NCI-H82 (cell line): ENCODE data around the gene SMIM41.
"Not testable (repeated sequence)": the region's sequence is repeated elsewhere in the genome, so short reads cannot be mapped to it uniquely, and the experiment has no call there.

ENCODE experiments used
- DNase-seq: peaks from one replicate; lab custom pipeline; 2025; lab: John Stamatoyannopoulos, UW

The SMIM41 gene

DNA sequence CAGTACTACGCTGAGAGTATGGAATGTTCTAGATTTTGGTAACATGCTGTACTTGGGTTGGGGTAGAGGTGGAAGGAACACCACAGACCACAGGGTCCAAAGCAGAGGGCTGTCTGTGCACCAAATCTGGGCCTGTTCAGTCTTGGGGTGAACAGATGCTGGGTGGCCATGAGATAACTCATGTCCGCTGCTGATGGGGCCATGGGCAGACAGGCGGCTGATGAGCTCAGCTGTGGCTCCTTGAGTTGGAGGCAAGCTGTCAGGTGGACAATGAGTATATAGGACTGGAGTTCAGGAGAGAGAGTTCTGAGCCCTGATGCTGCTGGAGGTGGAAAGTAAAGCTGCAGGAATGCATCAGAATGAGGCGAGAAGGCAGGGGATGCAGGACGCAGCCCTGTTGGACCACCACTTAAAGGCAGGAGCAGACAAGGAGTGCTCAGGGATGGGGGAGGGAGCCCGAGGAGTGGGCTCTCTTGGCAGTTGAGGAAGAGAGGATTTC, 6.2 kb downstream of the SMIM41 start:
- DNase-seq: no peak

DNA sequence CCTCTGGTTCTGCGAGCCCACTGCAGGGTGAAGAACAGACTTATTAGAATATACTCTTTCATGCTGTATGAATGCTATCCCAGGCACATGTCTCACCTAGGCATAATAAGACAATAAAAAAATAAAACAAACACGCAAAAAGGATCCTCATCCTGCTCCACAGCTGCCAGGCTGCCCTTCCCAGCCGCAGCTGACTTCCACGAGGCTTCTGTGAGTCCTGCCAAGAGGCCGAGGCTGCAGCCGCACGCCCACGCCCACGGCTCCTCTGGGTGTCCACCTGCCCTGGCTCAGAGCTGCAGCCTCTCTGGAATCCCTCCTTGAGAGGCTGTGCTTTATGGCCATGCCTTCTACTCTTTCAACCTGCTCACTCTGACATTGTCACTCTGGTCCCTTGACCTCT, 6.9 kb downstream of the SMIM41 start:
- DNase-seq: no peak

DNA sequence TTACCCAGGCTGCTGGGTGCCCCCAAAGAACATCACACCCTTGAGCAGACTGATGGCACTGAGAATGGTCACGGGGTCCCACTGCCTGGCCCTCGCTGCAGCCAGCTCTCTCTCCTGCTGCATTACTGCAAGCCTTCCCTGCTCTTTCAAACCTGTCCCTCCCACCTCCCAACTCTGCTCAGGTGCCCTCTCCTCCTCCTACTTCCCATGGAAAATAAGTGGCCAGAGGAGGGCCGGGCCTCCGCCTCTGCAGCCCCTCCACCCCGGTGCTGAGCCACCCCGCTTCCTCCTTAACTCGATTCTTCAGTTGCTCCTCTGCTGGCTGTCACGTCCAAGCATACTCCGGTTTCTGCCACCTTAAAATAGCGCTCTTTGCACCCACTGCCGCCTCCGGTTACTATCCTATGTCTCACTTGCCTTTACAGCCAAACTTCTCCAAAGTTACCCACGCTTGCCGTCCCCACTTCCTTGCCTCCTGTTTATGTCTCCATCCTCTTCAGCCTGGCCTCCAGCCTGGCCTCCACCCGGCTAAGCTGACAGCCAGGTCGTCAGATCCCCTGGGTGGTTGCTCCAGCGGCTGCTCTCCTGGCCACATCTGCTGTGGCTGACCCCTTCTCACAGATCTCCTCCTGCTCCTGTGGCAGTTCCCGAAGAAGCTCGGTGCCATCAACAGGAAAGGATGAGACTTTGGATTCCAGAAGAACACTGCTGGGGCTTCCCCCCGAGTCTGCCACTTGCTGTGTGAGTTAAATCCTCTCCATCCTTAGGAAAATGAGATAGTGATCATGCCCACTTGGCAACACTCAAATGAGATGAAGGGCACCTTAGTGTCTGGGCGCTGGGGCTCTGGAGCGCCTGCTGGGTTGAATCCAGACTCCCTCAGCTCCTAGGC, 7.7 kb downstream of the SMIM41 start:
- no peak for DNase-seq

DNA sequence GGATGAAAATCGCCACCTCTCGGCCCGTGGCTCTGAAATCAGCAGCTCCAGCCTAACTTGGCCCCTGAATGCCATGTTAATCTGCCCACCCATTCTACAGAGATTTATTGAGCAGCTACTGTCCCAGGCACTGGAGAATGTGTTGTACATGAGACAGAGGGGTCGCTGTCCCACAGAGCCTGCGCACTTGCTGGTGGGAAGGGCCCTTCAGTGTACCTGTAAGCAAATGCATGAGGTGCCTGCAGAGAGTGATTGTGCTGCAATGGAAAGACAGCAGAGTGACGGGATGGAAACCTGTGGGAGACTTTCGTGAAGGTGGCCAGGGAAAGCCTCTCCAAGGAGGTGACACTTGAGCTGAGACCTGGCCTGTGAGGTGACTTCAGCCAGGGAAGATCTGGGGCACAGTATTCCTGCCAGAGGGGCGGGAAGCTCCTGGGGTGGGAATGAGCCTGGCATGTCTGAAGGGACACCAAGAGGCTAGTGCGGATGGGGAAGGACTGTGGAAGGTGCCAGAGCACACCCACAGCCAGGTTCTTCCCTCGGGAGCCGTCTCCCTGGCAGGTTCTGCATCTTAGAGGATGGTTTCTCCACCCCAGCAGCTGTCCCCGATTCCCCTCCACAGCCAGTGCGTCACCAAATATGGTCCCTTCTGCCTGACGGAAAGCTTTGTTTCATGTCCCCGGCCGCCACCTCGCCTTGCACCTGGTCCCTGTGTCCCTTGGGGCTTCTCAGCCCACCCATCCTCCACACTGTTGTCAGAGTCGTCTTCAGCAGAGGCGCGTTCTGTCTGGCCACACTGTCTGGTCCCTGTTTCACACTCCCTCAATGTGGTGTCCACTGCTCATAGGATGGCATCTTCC, 8.7 kb downstream of the SMIM41 start:
- DNase-seq: peak; percentile 81

DNA sequence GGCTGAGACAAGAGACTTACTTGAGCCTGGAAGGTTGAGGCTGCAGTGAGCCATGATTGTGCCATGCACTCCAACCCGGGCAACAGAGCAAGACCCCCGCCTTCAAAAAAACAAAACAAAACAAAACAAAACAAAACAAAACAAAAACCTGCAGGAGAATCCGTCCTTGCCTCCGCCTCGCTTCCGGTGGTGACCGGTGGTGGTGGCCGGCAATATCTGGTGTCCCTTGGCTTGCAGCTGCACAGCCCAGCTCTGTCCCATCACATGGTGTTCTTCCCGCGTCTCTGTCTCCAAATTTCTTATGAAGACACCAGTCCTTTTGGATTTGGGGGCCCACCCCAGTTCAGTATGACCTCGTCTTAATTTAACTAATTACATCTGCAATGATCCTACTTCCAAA, 10.0 kb downstream of the SMIM41 start:
- no peak for DNase-seq

DNA sequence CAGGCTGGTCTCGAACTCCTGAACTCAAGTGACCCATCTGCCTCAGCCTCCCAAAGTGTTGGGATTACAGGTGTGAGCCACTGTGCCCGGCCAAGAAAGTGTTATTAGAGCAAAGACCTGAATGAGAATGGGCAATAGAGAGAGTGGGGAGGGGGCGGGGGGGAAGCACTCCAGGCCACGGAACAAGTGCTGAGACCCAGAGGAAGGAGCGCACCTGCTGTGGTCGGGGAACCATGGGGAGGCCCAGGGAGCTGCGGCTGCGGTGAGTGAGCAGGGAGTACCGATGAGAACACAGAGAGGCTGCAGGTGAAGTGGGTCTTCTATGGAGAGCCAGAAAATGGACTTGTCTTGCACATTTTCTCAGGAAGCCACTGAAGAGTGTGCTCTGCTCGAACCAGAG, 10.8 kb downstream of the SMIM41 start:
- no peak for DNase-seq

DNA sequence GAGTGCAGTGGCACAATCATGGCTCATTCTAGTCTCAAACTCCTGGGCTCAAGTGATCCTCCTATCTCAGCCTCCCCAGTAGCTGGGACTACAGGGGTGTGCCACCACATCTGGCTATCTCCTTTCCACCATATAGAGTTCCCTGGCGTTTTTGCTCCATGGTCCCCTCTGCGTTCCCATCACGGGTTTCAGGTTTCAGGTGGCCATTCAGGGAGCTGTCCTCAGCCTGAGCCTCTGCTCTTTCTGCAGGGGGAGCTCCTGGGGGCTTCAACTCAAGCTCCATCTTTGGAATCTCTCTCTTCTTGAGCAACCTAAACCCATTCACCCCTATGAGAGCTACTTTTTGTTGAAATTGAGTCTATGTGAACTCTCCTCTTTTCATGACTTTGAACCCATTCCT, 11.6 kb downstream of the SMIM41 start:
- DNase-seq: no peak

DNA sequence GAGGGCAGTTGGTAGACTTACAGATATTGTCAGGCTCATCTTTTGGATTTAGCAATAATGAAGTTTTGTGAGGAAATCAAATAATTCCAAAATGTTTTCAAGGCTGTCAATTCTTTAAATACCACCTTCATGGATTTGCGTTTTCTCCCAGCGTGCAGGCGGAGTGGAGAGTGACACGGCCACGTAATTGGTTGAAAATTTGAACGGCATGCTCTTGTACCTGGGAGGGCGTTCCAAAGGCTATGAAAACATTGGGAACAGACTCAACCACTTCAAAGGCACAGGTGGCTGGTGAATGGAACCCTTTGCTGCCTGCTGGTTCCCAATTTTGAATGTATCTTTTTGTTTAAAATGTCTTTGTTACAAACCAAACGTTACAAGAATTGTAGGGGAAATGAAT, 12.4 kb downstream of the SMIM41 start:
- DNase-seq: no peak

DNA sequence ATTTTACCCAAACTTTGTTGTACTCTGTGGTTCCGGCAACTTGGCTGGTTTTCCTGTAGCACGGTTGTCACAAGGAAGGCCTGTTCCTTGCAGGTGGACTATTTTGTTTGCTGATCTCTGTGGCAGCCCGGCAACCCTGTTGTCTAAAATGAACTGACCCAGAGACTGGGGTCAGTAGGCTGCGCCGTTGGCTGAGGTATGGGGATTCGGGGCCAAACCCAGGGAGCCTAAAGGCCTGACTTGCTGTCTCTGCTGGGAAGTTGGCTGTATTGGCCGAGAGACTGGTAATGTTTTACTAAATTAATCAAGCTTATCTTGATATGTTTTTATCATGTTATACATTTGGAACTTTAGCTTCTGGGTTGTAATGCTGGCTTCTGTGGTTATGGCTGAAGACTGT, 13.8 kb downstream of the SMIM41 start:
- no peak for DNase-seq

DNA sequence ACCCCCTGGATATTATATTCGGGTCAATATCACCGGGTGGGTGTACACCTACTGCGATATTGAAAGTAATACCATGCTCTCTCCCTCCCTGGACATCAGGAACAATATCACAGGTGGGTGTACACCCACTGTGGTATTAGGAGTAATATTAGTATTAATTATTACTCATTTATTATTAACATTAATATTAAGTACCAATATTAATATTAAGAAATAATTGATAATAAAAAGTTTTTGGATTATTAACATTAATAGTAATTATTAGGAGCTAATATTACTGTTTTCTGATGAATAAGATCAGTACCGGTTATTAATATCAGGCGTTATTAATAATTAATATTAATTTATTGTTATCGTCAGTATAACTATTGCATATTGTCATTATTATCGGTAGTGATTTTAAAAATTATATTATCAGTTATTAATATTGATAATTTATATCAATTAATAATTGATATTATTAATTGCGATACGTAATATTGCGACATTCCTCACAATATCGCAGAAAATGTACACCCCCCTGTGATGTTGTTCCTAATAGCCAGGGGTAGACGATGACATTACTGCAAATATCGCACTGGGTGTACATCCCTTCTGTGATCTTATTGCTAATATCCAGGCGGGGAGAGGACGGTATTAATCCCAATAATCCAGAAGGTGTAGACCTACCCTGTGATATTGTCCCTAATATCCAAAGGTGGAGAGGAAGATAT, 17.0 kb downstream of the SMIM41 start:
- DNase-seq: no peak

DNA sequence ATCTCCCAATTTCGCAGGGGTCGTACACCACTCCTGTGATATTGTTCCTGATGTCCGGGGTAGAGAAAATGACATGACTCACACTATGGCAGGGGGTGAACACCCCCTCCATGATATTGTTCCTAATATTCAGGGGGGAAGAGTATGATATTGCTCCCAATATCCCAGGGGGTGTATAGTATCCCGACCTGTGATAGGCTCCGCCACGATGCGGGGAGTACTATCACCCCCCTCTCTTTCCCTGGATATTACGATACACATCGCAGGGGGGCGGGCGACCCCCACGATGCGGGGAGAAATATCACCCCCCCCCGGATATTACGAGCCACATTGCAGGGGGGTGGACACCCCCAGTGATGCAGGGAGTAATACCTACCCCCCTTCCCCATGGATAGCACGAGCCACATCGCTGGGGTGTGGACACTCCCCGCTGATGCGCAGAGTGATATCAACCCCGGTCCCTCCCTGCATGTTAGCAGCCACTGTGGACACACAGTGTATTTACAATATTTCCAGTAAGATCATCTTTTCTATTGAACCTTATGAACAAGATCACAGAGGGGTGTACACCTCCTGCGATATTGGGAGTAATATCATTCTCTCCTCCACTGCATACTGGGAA, 17.7 kb downstream of the SMIM41 start:
- no peak for DNase-seq

DNA sequence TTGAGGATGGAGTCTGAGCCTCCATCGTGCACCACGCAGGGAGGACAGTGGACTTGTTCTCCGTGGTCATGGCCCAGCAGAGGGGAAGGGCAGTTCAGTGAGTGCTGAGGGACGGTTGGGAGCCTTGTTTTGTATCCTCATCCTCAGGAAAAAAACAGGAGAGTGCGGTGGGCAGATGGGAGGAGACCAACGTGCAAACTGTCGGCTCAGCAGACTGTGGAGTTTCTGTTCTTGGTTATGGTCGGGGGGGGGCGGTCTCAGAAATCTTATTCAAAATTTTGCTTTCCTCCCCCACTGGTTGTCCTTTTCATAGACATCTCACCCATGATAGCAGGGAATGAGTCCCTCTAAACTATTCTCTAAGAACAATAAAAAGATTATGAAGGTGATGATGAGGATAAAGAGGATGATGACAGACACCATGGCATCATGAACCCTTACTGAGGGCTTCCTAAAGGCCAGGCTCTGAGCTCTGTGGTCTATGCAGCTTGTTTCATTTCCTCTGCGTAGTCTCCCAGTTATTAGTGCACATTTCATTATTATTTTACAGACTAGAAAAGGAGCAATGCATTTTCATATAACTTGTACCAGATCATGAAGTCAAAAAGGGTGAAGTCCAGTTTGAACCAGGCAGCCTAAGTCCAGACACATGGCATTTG, 25.1 kb downstream of the SMIM41 start:
- not testable (repeated sequence) for DNase-seq

DNA sequence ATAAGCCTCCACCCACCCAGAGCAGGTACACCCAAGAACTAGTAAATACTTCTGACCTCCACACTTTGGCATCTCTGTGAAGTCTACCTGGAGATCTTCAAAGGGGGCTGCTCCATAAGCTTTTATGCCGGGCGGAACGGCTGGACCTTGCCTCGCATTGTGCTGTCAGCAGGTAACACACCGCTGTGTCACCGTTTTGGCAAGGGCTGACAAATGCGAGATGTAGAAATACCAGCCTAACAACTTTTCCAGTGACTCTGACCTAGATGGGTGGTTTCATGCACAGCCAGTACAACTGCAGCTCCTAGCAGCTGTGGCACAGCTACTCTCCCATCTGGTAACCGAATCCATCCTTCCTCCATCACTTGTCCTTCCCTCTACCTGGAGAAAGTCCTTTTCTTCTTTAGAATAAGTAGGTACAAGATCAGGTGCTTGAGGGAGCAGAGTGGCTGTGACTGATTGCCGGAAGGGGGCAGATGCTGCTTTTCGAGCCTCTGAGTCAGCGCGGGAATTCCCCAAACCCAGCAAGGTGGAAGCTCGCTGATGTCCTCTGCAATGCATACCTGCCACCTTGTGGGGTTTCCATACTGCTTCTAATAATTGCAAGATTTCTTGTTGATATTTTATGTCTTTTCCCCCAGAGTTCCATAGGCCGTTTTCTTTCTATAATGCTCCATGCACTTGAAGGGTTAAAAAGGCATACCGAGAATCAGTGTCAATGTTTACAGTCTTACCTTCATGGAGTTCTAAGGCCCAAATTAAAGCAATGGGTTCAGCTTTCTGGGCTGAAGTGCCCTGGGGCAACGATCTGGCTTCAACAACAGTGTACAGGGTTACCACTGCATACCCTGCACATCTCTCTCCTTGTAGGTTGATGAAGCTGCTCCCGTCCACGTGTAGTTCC, 37.0 kb downstream of the SMIM41 start:
- not testable (repeated sequence) for DNase-seq

DNA sequence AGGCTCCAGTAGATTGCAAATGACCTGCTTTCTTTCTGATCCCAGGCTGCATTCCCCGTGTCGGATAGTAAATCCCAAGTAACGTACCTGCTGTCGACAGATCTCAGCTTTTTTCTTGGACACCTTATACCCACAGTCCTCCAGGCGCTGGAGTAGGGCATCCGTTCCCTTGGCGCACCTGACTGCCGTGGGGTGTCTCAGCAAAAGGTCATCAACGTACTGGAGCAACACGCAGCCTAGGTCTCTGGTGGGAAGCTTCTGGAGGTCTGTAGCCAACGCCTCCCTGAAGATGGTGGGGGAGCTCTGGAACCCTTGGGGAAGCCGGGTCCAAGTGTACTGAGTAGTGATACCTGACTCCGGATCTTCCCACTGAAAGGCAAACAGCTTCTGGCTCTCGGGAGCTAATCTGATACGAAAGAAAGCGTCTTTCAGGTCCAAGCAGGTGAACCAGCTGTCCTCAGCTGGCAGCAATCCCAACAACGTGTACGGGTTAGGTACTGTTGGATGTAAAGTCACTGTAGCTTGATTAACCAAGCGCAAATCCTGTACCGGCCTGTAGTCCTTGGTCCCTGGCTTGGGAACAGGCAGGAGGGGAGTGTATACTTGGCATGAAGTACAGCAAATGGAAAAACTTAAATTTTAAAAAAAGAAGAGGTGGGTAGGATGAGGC, 38.4 kb downstream of the SMIM41 start:
- DNase-seq: not testable (repeated sequence)

DNA sequence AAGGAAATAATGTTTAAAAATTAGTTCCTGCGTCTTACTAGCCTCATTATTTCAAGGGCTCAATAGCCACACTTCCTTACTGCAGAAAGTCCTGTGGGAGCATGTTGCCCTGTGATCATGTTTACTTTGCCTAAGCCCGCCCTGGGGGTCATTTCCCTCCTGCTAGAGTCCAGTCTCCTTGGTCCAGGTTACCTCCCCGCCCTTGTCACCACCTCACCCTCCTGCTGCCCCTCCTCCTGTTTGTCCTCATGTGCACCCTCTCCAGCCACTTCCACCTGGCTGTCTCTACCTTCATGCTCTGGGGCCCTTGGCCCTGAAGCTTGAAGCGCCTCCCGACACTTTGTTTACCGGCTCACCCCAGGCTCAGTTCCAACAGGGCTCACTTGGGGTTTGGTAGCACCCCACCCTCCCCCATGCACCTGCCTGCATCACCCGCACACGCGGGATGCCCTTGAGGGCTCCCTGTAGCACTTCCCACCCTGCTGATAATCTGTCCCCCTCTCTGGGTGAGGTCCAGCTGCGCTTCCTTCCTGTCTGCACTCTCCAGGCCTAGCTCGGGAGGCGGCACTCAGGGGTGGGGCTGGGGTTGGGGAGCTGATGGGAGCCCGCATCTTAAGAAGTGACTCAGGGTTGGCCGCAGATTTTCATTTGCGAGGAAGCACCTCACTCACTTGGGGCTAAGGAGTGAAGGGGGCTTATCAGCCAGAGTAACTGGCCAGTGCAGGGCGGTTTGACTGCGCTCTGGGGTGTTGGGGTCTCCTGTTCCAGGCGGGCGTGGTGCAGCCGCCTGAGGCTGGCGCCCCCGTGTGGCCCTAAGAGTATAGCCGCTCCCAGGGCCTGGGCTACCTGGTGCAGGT, 40.1 kb downstream of the SMIM41 start:
- DNase-seq: peak; percentile 78

DNA sequence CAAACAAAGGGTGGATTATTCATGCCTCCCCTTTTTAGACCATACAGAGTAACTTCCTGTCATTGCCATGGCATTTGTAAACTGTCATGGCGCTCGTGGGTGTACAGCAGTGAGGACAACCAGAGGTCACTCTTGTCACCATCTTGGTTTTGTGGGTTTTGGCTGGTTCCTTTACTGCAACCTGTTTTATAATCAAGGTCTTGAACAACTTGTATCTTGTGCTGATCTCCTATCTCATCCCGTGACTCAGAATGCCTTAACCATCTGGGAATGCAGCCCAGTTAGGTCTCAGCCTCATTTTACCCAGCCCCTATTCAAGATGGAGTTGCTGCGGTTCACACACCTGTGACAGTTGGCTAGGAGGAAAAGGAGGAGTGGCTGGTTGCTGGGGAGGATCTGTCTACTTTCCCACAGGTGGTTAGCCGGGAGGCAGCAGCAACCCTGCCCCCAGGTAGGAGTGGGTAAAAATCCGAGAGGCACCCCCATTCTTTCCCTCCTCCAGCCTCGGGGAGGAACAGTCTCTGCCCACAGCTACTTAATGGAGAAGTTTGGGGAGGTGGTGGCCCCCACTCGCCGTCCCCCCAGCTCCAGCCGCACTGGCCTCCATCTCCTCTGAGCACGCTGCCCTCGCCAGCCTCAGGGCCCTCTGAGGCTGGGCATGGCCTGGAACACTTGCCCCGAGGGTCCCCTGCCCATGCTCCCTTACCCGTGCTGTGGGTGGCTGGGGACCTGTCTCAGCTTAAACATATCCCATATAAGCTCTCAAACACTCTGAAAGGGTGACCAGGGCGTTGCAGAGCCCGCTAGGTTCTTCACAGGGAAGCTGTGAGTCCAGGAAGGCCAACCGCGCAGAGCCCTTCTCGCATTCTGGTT, 41.7 kb downstream of the SMIM41 start:
- no peak for DNase-seq

DNA sequence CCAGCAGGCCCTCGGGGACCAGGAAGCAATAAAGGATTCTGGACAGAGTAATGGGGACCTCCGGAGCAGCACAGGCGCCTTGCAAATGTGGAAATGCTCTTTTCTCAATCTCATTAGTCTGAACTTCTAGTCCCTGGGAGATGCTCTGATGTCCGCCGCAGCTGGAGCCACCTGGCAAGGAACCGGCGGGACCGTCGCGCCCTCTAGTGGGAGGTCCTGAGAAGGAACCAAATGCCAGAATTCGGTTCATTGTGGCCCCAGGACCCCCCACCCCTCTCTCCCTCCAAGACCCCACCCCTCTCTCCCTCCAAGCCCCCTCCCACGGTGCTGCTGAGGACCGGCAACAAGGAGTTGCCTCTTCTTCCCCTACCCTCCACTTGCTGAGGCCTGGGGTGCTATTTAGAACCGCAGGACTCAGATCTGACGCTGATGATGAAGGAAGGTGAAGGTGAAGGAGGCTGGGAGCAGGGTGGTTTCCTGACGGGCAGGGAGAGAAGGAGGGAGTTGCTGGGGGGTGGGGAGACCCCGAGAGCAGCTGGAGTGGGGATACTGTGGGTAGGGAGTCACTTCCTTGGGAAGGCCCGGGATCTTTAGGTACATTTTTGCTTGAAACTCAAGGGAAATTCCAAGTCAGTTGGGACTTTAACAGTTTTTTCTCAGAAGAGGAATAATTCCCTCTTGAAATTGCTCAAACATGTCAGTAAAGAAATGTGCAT, 42.5 kb downstream of the SMIM41 start:
- DNase-seq: peak; percentile 92
